ENCODE measurements around the gene SAMM50.

Gene SAMM50

DNA sequence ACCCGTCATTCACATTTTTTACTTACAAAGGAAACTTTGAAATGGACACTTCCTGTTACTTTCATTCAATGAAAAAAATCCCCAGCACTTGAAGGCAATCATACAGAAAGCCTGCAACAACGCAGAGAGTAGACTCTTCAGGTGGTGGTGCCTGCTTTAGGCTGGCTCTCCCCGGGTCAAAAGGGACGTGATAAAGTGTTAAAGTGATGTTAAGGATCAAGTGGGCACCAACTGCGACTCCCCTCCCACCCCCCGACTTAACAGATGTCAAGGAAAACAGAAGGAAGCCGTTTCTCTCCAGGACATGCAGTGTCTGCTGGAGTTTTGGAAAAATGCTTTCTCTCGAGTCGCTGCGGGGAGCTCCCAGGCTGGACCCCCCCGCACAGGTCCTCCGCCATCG lies 32.1 kb upstream of the SAMM50 start:
- no peak for TF ChIP-seq EZH2phosphoT487 (conservative IDR thresholded peaks at IDR 0.05; ENCODE audit: low read length)
- TF ChIP-seq, protein P1, sequence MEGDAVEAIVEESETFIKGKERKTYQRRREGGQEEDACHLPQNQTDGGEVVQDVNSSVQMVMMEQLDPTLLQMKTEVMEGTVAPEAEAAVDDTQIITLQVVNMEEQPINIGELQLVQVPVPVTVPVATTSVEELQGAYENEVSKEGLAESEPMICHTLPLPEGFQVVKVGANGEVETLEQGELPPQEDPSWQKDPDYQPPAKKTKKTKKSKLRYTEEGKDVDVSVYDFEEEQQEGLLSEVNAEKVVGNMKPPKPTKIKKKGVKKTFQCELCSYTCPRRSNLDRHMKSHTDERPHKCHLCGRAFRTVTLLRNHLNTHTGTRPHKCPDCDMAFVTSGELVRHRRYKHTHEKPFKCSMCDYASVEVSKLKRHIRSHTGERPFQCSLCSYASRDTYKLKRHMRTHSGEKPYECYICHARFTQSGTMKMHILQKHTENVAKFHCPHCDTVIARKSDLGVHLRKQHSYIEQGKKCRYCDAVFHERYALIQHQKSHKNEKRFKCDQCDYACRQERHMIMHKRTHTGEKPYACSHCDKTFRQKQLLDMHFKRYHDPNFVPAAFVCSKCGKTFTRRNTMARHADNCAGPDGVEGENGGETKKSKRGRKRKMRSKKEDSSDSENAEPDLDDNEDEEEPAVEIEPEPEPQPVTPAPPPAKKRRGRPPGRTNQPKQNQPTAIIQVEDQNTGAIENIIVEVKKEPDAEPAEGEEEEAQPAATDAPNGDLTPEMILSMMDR (IDR thresholded peaks at IDR 0.05; ENCODE audit: insufficient read depth, low read length, poor library complexity, severe bottlenecking), result no peak
- H4K20me1 ChIP-seq (ENCODE audit: low read depth, low read length), result no peaks in the 10 kb centered on the region
- H3K9ac ChIP-seq (ENCODE audit: low read length), result no peak overlapping the region
- H3K4me3 ChIP-seq (ENCODE audit: insufficient read depth, low read length, poor library complexity, severe bottlenecking), result no peak overlapping the region
- H2AFZ ChIP-seq (ENCODE audit: low read depth, low read length, severe bottlenecking), result no peak overlapping the region
- H3K9me3 ChIP-seq (ENCODE audit: insufficient read depth, low read length), result no peaks in the 10 kb centered on the region
- H3K79me2 ChIP-seq (ENCODE audit: insufficient read depth, low read length), result no peaks in the 10 kb centered on the region
- no peaks in the 10 kb centered on the region for H3F3A ChIP-seq (ENCODE audit: insufficient read depth)
- no peaks in the 10 kb centered on the region for H3K36me3 ChIP-seq (ENCODE audit: low read length)
- no peaks in the 10 kb centered on the region for H3K9me2 ChIP-seq (replicated peaks; ENCODE audit: insufficient read depth, low read length)
- no peaks in the 10 kb centered on the region for H3K27me3 ChIP-seq (ENCODE audit: low read length)
- H3K4me2 ChIP-seq (ENCODE audit: low read depth, low read length, poor library complexity, severe bottlenecking), result no peak overlapping the region
- H3K27ac ChIP-seq (ENCODE audit: low read depth, low read length), result no peak overlapping the region

DNA sequence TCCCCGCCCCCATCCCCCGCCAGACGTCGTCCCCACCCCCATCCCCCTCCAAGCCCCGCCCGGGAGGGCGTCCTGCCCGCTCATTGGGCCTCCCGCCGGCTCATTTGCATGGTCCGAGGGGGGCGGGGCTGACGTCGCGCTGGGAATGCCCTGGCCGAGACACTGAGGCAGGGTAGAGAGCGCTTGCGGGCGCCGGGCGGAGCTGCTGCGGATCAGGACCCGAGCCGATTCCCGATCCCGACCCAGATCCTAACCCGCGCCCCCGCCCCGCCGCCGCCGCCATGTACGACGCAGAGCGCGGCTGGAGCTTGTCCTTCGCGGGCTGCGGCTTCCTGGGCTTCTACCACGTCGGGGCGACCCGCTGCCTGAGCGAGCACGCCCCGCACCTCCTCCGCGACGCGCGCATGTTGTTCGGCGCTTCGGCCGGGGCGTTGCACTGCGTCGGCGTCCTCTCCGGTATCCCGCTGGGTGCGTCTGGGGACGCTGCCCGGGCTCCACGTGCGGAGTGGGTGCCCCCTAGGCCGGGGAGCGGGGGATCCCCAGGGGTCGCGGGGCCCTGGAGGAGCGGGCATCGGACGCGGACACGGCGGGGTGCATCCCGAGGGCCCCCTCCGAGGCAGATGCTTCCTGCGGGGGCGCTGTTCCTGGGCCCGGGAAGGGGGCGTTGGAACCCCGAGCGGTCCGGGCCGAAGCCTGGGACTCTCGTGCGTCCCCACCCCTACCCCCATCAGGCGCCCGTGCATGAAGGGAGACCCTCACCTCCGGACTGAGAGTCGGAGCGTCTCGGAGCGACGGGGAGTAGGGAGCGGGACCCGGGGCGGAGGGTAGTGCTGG lies 31.4 kb upstream of the SAMM50 start, which contains the start of gene PNPLA3:
TSS of gene PNPLA3 (plus strand) at position 175 of the 834 bp plus-strand sequence. CDS start at position 282, 107 bp downstream.
- Histone ChIP-seq H3F3A (ENCODE audit: insufficient read depth) (no peaks in the 10 kb centered on the region), H3K9ac (ENCODE audit: low read length) (no peak within 1 kb of the TSS), H3K4me3 (ENCODE audit: insufficient read depth, low read length, poor library complexity, severe bottlenecking) (no peak within 1 kb of the TSS), H4K20me1 (ENCODE audit: low read depth, low read length) (no peaks in the 10 kb centered on the region), H3K9me2 (replicated peaks; ENCODE audit: insufficient read depth, low read length) (no peaks in the 10 kb centered on the region), H3K9me3 (ENCODE audit: insufficient read depth, low read length) (no peaks in the 10 kb centered on the region), H3K4me2 (ENCODE audit: low read depth, low read length, poor library complexity, severe bottlenecking) (no peak within 1 kb of the TSS), H3K79me2 (ENCODE audit: insufficient read depth, low read length) (no peaks in the 10 kb centered on the region), H2AFZ (ENCODE audit: low read depth, low read length, severe bottlenecking) (no peak within 1 kb of the TSS), H3K27me3 (ENCODE audit: low read length) (no peaks in the 10 kb centered on the region), H3K27ac (ENCODE audit: low read depth, low read length) (no peak within 1 kb of the TSS), H3K36me3 (ENCODE audit: low read length) (no peaks in the 10 kb centered on the region)
- TF ChIP-seq, protein P1 (IDR thresholded peaks at IDR 0.05; ENCODE audit: insufficient read depth, low read length, poor library complexity, severe bottlenecking), result no peak
- no peak for TF ChIP-seq EZH2phosphoT487 (conservative IDR thresholded peaks at IDR 0.05; ENCODE audit: low read length)

DNA sequence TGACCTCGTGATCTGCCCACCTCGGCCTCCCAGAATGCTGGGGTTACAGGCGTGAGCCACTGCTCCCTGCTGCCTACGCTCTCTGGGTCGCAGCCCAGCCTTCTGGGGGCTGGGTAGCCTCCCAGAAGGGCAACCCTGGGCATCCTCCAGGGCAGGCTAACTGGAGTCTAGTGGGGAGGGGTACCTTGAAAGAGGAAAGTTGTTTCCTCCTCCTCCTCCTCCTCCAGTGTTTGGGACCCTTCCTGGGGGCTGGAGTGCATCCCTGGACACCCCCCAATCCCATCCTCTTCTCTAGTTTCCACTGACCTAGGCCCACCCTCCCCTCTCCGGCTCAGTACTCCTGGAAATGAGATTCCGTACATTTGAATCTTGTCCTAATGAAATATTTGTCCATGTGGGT lies 30.4 kb upstream of the SAMM50 start:
- Histone ChIP-seq H3K9me3 (ENCODE audit: insufficient read depth, low read length) (no peaks in the 10 kb centered on the region), H3K9me2 (replicated peaks; ENCODE audit: insufficient read depth, low read length) (no peaks in the 10 kb centered on the region), H2AFZ (ENCODE audit: low read depth, low read length, severe bottlenecking) (no peak overlapping the region), H3F3A (ENCODE audit: insufficient read depth) (no peaks in the 10 kb centered on the region), H3K4me3 (ENCODE audit: insufficient read depth, low read length, poor library complexity, severe bottlenecking) (no peak overlapping the region), H4K20me1 (ENCODE audit: low read depth, low read length) (no peaks in the 10 kb centered on the region), H3K79me2 (ENCODE audit: insufficient read depth, low read length) (no peaks in the 10 kb centered on the region), H3K27ac (ENCODE audit: low read depth, low read length) (no peak overlapping the region), H3K36me3 (ENCODE audit: low read length) (no peaks in the 10 kb centered on the region), H3K4me2 (ENCODE audit: low read depth, low read length, poor library complexity, severe bottlenecking) (no peak overlapping the region), H3K27me3 (ENCODE audit: low read length) (no peaks in the 10 kb centered on the region), H3K9ac (ENCODE audit: low read length) (no peak overlapping the region)
- TF ChIP-seq EZH2phosphoT487 (conservative IDR thresholded peaks at IDR 0.05; ENCODE audit: low read length), result no peak
- TF ChIP-seq, protein P1 (IDR thresholded peaks at IDR 0.05; ENCODE audit: insufficient read depth, low read length, poor library complexity, severe bottlenecking), result no peak

All from SU-DHL-6 (cell line).